H1 (cell line): ENCODE measurements around the gene TOB2.

Experiments used
- ASH2L ChIP-seq: fragments of 200-600, 300-600 bp; sonication (generic); IDR thresholded peaks from one replicate; pipeline ENCODE4 v1.7.1; 2017; ENCODE audit warnings: low read length
- CEBPB ChIP-seq: IDR thresholded peaks from 2 replicates; pipeline ENCODE4 v1.6.1; 2012; ENCODE audit warnings: low read depth, low read length
- EZH2 ChIP-seq: fragments of 200-600 bp; sonication (generic); IDR thresholded peaks from 2 replicates; pipeline ENCODE4 v1.7.1; 2012; ENCODE audit warnings: low read depth, mild to moderate bottlenecking, moderate library complexity, low read length, inconsistent platforms; ENCODE audit not compliant: severe bottlenecking
- JUN ChIP-seq: IDR thresholded peaks from 2 replicates; pipeline ENCODE4 v1.6.1; 2011; ENCODE audit warnings: low read depth, mild to moderate bottlenecking, improper control_type of control experiment, low read length
- JUND ChIP-seq: IDR thresholded peaks from 2 replicates; pipeline ENCODE4 v1.6.1; 2011; ENCODE audit warnings: mild to moderate bottlenecking, improper control_type of control experiment, low read length
- POLR2A ChIP-seq, 2 experiments: IDR thresholded peaks; 1 replicate in 1 of 2; 2 replicates in 1 of 2; pipeline ENCODE4 v1.6.1; 2011; ENCODE audit warnings: low read depth in 2 of 2, low read length in 2 of 2, mild to moderate bottlenecking in 2 of 2; ENCODE audit errors: control extremely low read depth in 1 of 2
- POLR2AphosphoS5 ChIP-seq: IDR thresholded peaks from 2 replicates; pipeline ENCODE4 v1.6.1; 2011; ENCODE audit warnings: low read depth, low read length
- RFX5 ChIP-seq: IDR thresholded peaks from 2 replicates; pipeline ENCODE4 v1.6.1; 2011; ENCODE audit warnings: low read depth, low read length, improper control_type of control experiment, borderline replicate concordance
- RXRA ChIP-seq: IDR thresholded peaks from 2 replicates; pipeline ENCODE4 v1.6.1; 2011; ENCODE audit warnings: low read depth, mild to moderate bottlenecking, low read length, moderate library complexity; ENCODE audit not compliant: insufficient read depth
- SRF ChIP-seq: IDR thresholded peaks from 2 replicates; pipeline ENCODE4 v1.6.1; 2011; ENCODE audit warnings: mild to moderate bottlenecking, low read depth, low read length, moderate library complexity
- TAF1 ChIP-seq: IDR thresholded peaks from 2 replicates; pipeline ENCODE4 v1.6.1; 2011; ENCODE audit warnings: mild to moderate bottlenecking, low read depth, low read length
- TF ChIP-seq, protein P1 (sequence below), 3 experiments: IDR thresholded peaks; 1 replicate in 2 of 3; 2 replicates in 1 of 3; pipeline versions ENCODE4 v1.5.1 to v1.6.1; 2011; ENCODE audit warnings: low read length in 3 of 3, mild to moderate bottlenecking in 3 of 3, inconsistent platforms in 2 of 3, low read depth in 1 of 3, moderate library complexity in 1 of 3; ENCODE audit not compliant: insufficient read depth in 1 of 3; ENCODE audit errors: control extremely low read depth in 1 of 3
- TF ChIP-seq, protein P2 (sequence below): IDR thresholded peaks from 2 replicates; pipeline ENCODE4 v1.6.1; 2012; ENCODE audit warnings: inconsistent platforms

DNA sequence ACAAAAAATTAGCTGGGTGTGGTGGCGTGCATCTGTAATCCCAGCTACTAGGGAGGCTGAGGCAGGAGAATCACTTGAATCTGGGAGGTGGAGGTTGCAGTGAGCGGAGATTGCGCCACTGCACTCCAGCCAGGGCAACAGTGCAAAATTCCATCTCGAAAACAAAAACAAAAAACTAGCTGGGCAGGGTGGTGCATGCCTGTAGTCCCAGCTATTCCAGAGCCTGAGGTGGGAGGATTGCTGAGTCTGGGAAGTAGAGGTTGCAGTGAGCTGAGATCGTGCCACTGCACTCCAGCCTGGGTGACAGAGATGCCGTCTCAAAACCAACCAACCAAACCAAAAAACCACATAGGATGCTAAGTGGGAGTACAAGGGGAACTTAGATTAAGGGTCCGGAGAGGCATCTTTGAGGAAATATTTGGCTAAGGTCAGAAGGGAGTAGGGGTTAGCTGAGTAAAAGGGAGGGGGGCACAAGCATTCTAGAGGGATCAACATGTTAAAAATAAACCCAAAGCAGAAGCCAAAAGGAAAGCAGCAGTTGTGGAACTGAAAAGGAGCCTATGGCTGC lies 11.6 kb upstream of the TOB2 start:
- TF ChIP-seq CEBPB = no peak
- TF ChIP-seq RFX5 = no peak
- no peak for TF ChIP-seq POLR2AphosphoS5
- TF ChIP-seq, protein P1, sequence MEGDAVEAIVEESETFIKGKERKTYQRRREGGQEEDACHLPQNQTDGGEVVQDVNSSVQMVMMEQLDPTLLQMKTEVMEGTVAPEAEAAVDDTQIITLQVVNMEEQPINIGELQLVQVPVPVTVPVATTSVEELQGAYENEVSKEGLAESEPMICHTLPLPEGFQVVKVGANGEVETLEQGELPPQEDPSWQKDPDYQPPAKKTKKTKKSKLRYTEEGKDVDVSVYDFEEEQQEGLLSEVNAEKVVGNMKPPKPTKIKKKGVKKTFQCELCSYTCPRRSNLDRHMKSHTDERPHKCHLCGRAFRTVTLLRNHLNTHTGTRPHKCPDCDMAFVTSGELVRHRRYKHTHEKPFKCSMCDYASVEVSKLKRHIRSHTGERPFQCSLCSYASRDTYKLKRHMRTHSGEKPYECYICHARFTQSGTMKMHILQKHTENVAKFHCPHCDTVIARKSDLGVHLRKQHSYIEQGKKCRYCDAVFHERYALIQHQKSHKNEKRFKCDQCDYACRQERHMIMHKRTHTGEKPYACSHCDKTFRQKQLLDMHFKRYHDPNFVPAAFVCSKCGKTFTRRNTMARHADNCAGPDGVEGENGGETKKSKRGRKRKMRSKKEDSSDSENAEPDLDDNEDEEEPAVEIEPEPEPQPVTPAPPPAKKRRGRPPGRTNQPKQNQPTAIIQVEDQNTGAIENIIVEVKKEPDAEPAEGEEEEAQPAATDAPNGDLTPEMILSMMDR (IDR thresholded peaks at IDR 0.05; ENCODE audit: control extremely low read depth in 1 of 3, insufficient read depth in 1 of 3, low read depth in 1 of 3, low read length in 3 of 3) = no peak
- TF ChIP-seq POLR2A (IDR thresholded peaks at IDR 0.05; ENCODE audit: control extremely low read depth in 1 of 2, low read depth in 2 of 2, low read length in 2 of 2) = no peak
- TF ChIP-seq SRF = no peak
- TF ChIP-seq EZH2 = no peak
- TF ChIP-seq TAF1 = no peak
- TF ChIP-seq, protein P2, sequence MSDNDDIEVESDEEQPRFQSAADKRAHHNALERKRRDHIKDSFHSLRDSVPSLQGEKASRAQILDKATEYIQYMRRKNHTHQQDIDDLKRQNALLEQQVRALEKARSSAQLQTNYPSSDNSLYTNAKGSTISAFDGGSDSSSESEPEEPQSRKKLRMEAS = no peak
- TF ChIP-seq ASH2L = no peak
- no peak for TF ChIP-seq RXRA
- no peak for TF ChIP-seq JUND
- no peak for TF ChIP-seq JUN
